GM21576 (cell line): ENCODE results near the gene KCND2.
"Not testable (repeated sequence)": the region's sequence is repeated elsewhere in the genome, so short reads cannot be mapped to it uniquely, and the experiment has no call there.

ENCODE experiments used
- ATAC-seq: cut with Tn5 transposase; IDR thresholded peaks from one replicate; pipeline ENCODE4 v1.9.1; 2021; ENCODE audit warnings: mild to moderate bottlenecking, moderate library complexity; ENCODE audit not compliant: unreplicated experiment

Gene KCND2

GRCh38 chr7:120480472-120480871, 207.5 kb downstream of the KCND2 start:
- ATAC-seq: no peak

- ATAC-seq: no peak
Observed at GRCh38 chr7:120480930-120481329, 208.0 kb downstream of the KCND2 start.

GRCh38 chr7:120486164-120486563, 213.2 kb downstream of the KCND2 start:
- no peak for ATAC-seq

DNA sequence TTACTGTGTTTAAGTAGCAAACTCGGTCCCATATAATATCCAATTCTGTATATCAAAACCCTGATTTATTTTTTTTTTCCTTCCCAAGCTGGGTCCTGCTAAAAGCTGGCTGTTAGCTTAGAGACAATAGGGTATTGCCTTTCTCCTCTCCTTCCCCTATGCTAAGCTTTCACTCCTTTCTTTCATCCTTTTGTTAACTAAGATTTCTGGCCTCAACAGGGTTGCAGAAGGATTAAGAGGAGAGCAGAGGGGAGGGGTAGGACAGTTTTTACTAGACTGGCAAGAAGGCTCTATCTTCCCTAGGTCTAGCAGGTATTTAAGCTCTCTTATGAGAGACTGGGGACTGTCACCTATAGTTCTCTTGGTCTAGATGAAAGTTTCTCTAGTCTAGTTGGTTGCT, 229.2 kb downstream of the KCND2 start:
- ATAC-seq: no peak

- no peak for ATAC-seq
Observed at GRCh38 chr7:120502825-120503224, 229.8 kb downstream of the KCND2 start.

GRCh38 chr7:120504386-120504785, 231.4 kb downstream of the KCND2 start:
- ATAC-seq: no peak

- no peak for ATAC-seq
Observed at GRCh38 chr7:120505770-120506169, 232.8 kb downstream of the KCND2 start.

DNA sequence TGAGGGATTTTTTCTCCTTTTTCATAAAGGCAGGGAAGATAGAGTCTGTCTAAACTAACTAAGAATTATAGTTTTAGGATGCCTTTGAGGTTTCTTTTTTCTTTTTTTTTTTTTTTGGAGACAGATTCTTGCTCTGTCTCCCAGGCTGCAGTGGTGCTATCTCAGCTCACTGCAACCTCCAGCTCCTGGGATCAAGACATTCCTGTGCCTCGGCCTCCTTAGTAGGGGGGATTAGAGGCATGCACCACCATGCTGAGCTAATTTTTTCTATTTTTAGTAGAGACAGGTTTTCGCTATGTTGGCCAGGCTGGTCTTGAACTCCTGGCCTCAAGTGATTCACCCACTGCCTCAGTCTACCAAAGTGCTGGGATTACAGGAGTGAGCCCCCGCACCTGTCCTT, 239.7 kb downstream of the KCND2 start:
- ATAC-seq: no peak

DNA sequence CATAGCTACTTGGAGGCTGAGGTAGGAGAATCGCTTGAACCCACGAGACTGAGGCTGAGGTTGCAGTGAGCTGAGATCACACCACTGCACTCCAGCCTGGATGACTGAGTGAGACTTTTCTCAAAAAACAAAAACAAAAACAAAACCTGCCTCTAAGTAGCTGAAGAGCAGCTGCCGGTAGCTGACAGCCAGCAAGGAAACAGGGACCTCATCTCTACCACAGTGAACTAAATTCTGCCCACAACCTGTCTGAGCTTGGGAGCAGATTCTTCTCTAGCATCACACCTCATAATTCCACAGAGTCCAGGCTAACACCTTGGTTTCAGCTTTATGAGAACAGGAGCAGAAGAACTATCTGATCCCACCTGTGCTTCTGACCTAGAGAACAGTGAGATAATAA, 246.2 kb downstream of the KCND2 start:
- ATAC-seq: no peak

GRCh38 chr7:120521761-120522737, 249.1 kb downstream of the KCND2 start:
- no peak for ATAC-seq

GRCh38 chr7:120523985-120524384, 251.0 kb downstream of the KCND2 start:
- ATAC-seq: no peak

GRCh38 chr7:120526902-120527509, 254.0 kb downstream of the KCND2 start:
- ATAC-seq: no peak

DNA sequence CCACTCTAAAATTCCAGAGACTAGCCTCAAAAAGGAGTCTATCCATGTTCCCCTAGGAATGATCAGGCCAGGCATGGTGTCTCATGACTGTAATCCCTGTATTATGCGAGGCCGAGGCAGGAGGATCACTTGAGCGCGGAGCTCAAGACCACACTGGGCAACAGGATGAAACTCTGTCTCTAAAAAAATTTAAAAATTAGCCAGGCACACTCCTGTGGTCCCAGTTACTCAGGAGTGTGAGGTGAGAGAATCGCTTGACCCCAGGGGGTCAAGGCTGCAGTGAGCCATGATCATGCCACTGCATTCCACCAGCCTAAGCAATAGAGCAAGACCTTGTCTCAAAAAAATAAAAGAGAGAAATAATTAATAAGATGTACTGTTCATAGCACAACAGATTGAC, 256.8 kb downstream of the KCND2 start:
- no peak for ATAC-seq

GRCh38 chr7:120538335-120538734, 265.4 kb downstream of the KCND2 start:
- no peak for ATAC-seq

GRCh38 chr7:120539321-120539720, 266.3 kb downstream of the KCND2 start:
- no peak for ATAC-seq

DNA sequence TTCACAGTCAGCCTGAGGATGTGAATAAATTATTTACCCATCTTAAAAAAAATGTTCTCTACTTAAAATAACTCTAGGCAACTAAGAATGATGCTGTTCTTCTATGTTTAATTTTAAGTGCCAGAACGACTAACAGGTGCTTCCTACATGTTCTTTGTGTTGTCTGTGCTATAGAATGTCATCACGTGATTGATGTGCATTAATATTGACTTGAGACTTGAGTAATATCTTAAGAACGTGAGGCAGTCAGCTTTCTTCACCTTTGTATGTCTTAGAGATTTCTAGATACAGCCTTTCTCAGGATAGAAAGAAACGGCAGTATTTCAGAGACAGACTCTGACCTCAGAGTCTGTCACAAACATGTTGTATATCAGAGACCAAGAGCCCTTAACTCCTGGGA, 274.6 kb downstream of the KCND2 start:
- ATAC-seq: peak; percentile 29

DNA sequence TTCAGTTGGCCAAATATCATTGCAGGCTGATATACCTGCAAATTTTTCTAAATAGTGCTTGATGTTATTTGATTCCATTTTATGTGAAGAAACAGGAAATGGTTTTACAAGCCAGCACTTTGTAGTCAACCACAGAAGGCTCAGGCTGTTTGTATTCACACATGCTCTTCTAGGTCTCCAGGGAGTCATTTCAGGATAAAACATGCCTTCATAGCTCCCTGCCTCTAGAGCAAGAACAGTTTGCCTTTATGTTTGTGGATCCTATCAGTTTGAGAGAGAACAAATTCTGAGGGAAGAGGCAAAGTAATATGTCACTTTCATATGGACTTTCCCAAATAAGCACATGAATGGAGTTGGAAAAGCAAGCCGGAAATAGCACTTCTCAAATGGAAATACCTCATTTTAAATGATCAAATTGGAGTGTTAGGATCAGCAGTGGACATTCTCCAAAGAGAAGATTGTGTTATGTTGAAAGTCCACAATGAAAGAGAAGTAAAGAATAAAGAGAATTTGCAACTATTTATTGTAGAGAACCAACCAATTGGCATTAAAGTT, 277.6 kb downstream of the KCND2 start:
- no peak for ATAC-seq

GRCh38 chr7:120553491-120553890, 280.5 kb downstream of the KCND2 start:
- peak; percentile 43 for ATAC-seq

DNA sequence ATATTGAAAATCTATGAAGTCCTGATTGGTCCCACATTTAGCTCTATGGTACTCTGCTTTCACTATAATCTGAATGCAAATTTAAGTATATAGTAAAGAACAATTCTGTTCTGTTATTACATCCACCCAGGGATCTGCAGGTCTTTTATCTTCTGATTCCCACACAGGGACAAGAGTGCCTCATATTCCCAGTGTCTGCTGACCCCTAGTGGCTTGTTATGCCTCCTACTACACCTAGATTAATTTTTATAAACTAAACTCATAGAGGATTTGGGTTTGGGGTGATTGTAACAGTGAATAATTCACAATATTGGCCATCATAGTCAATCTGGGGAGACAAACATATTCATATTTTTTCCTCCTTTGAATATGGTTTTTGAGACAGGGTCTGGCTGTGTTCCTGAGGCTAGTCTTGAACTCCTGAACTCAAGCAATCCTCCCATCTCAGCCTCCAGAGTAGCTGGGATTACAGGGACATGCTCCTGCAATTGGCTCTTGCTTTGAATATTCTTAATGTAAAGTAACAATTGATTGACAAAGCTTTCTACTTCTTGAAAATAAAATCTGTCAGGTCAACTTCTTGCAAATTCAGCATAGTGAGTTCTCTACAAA, 282.1 kb downstream of the KCND2 start:
- peak; percentile 69 for ATAC-seq

DNA sequence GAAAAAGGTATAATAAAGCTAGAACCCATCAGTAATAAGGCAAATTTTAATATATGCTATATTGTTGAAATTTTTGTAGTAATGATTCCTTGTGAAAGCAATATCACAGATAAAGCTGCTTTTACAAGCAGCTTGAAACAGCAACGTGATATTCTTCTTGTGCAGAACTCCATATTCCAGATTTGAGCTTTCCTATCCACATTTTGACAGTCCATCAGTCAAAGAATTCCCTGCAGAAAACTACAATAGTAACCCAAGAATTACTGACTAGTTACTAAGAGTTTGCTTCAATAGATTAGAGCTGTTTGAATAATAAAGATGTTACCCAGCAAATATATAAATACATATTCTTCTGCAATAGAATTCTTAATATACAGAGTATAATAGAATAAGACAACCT, 291.2 kb downstream of the KCND2 start:
- ATAC-seq: no peak

DNA sequence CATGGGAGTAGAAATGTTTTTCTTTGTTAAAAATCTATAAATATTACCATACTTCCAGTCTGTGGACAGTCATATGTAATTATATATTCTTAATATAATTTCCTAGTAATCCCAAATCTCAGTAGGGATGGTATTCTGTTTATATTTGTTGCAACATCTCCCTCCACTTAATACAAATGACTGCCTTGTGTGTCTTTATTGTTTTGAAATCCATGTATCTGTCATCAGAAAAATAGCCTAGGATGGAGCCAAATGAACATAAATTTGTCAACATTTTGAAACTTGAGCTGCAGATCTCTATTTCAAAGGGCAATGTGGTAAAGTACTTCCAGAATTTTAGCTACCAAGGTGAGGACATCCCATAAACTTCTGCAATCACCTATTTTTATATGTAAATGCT, 294.2 kb downstream of the KCND2 start:
- no peak for ATAC-seq

DNA sequence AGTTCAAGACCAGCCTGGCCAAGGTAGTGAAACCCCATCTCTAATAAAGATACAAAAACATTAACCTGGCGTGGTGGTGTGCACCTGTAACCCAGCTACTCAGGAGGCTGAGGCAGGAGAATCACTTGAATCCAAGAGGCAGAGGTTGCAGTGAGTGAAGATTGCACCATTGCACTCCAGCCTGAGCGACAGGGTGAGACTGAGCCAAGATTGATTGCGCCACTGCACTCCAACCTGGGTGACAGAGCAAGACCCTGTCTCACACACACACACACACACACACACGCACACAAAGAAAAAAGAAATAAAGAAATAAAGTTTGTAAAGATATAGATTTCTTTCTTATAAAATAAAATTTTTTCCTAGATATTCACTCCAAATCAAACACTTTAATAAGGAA, 305.7 kb downstream of the KCND2 start:
- ATAC-seq: not testable (repeated sequence)
